Measurements from ENCODE around the gene TRERF1. TPM values are rescaled to one million over a fixed set of nuclear protein-coding genes. Genes with fewer than 3 reads are reported as not detected.

TRERF1 gene
- total and polyA plus RNA-seq, 5 donors: 1.2 to 3.1 (median 2.1) TPM

GRCh38 chr6:42271834-42272805 is 179.6 kb downstream of the TRERF1 start:
- H3K4me1 ChIP-seq (ENCODE audit: control insufficient read depth, insufficient read depth, low read length): peaks cover 2% of the 10 kb centered on the region
- intact Hi-C loops (cut with DNase I): no loop called here
- ATAC-seq: no peak
- DNase-seq: no peak
- H3K9me3 ChIP-seq (ENCODE audit: control insufficient read depth, low read length): no peaks in the 10 kb centered on the region
- H3K27me3 ChIP-seq (ENCODE audit: control insufficient read depth, insufficient read depth): no peaks in the 10 kb centered on the region
- no peak overlapping the region for H3K27ac ChIP-seq (ENCODE audit: low read length)
- 80% methylated on average over 7 of the region's 7 CpGs for WGBS
- no peak overlapping the region for H3K4me3 ChIP-seq (ENCODE audit: low read length)

- no peaks in the 10 kb centered on the region for H3K9me3 ChIP-seq (ENCODE audit: control insufficient read depth, low read length)
- no peak overlapping the region for H3K27ac ChIP-seq (ENCODE audit: low read length)
- ATAC-seq (no peak), DNase-seq (no peak)
- H3K4me3 ChIP-seq (ENCODE audit: low read length): no peak overlapping the region
- H3K27me3 ChIP-seq (ENCODE audit: control insufficient read depth, insufficient read depth): no peaks in the 10 kb centered on the region
- WGBS: 91% methylated on average over 4 of the region's 4 CpGs
- intact Hi-C loops (cut with DNase I): loop anchor here in 2 of 4 donors (10.0 kb wide), 1 partner anchor 265 kb away; no protein-coding TSS in a partner anchor
- H3K4me1 ChIP-seq (ENCODE audit: control insufficient read depth, insufficient read depth, low read length): no peaks in the 10 kb centered on the region
Observed at GRCh38 chr6:42269974-42270510, 181.7 kb downstream of the TRERF1 start.

- peaks cover 1% of the 10 kb centered on the region for H3K4me1 ChIP-seq (ENCODE audit: control insufficient read depth, insufficient read depth, low read length)
- no peaks in the 10 kb centered on the region for H3K27me3 ChIP-seq (ENCODE audit: control insufficient read depth, insufficient read depth)
- H3K27ac ChIP-seq (ENCODE audit: low read length): no peak overlapping the region
- intact Hi-C loops (cut with DNase I): loop anchor here in 2 of 4 donors (10.0 kb wide), 1 partner anchor 265 kb away; no protein-coding TSS in a partner anchor
- 86% methylated on average over 6 of the region's 6 CpGs for WGBS
- DNase-seq (no peak), ATAC-seq (no peak)
- H3K4me3 ChIP-seq (ENCODE audit: low read length): no peak overlapping the region
- no peaks in the 10 kb centered on the region for H3K9me3 ChIP-seq (ENCODE audit: control insufficient read depth, low read length)
Observed at GRCh38 chr6:42269553-42269952, 182.2 kb downstream of the TRERF1 start.

GRCh38 chr6:42268835-42269204 is 182.9 kb downstream of the TRERF1 start:
- ATAC-seq (no peak), DNase-seq (no peak)
- intact Hi-C loops (cut with DNase I): loop anchor here in 2 of 4 donors (10.0 kb wide), 1 partner anchor 266 kb away; no protein-coding TSS in a partner anchor
- H3K27ac ChIP-seq (ENCODE audit: low read length): no peak overlapping the region
- no peak overlapping the region for H3K4me3 ChIP-seq (ENCODE audit: low read length)
- no peaks in the 10 kb centered on the region for H3K27me3 ChIP-seq (ENCODE audit: control insufficient read depth, insufficient read depth)
- no peaks in the 10 kb centered on the region for H3K9me3 ChIP-seq (ENCODE audit: control insufficient read depth, low read length)
- WGBS: 98% methylated on average over 7 of the region's 7 CpGs
- H3K4me1 ChIP-seq (ENCODE audit: control insufficient read depth, insufficient read depth, low read length): peaks cover 4% of the 10 kb centered on the region

GRCh38 chr6:42268016-42268834 is 183.5 kb downstream of the TRERF1 start:
- no peaks in the 10 kb centered on the region for H3K9me3 ChIP-seq (ENCODE audit: control insufficient read depth, low read length)
- 97% methylated on average over 14 of the region's 14 CpGs for WGBS
- H3K27me3 ChIP-seq (ENCODE audit: control insufficient read depth, insufficient read depth): no peaks in the 10 kb centered on the region
- DNase-seq (no peak), ATAC-seq (no peak)
- no peak overlapping the region for H3K27ac ChIP-seq (ENCODE audit: low read length)
- no peak overlapping the region for H3K4me3 ChIP-seq (ENCODE audit: low read length)
- intact Hi-C loops (cut with DNase I): loop anchor here in 2 of 4 donors (10.0 kb wide), 1 partner anchor 267 kb away; no protein-coding TSS in a partner anchor
- H3K4me1 ChIP-seq (ENCODE audit: control insufficient read depth, insufficient read depth, low read length): peaks cover 4% of the 10 kb centered on the region

GRCh38 chr6:42266538-42266937 is 185.2 kb downstream of the TRERF1 start:
- Histone ChIP-seq H3K4me1 (ENCODE audit: control insufficient read depth, insufficient read depth, low read length) (peaks cover 4% of the 10 kb centered on the region), H3K4me3 (ENCODE audit: low read length) (no peak overlapping the region), H3K9me3 (ENCODE audit: control insufficient read depth, low read length) (no peaks in the 10 kb centered on the region), H3K27ac (ENCODE audit: low read length) (no peak overlapping the region), H3K27me3 (ENCODE audit: control insufficient read depth, insufficient read depth) (no peaks in the 10 kb centered on the region)
- ATAC-seq (no peak), DNase-seq (no peak)
- 71% methylated on average over 1 of the region's 1 CpG for WGBS
- intact Hi-C loops (cut with DNase I): loop anchor here in 2 of 4 donors (10.0 kb wide), 1 partner anchor 268 kb away; no protein-coding TSS in a partner anchor

GRCh38 chr6:42264852-42265390 is 186.8 kb downstream of the TRERF1 start:
- intact Hi-C loops (cut with DNase I): loop anchor here in 2 of 4 donors (10.0 kb wide), 1 partner anchor 270 kb away; no protein-coding TSS in a partner anchor
- DNase-seq (no peak), ATAC-seq (no peak)
- H3K27ac ChIP-seq (ENCODE audit: low read length): no peak overlapping the region
- H3K4me3 ChIP-seq (ENCODE audit: low read length): no peak overlapping the region
- no peaks in the 10 kb centered on the region for H3K27me3 ChIP-seq (ENCODE audit: control insufficient read depth, insufficient read depth)
- no peaks in the 10 kb centered on the region for H3K9me3 ChIP-seq (ENCODE audit: control insufficient read depth, low read length)
- 85% methylated on average over 5 of the region's 5 CpGs for WGBS
- peaks cover 7% of the 10 kb centered on the region for H3K4me1 ChIP-seq (ENCODE audit: control insufficient read depth, insufficient read depth, low read length)

GRCh38 chr6:42264162-42264851 is 187.4 kb downstream of the TRERF1 start:
- Histone ChIP-seq H3K9me3 (ENCODE audit: control insufficient read depth, low read length) (no peaks in the 10 kb centered on the region), H3K4me1 (ENCODE audit: control insufficient read depth, insufficient read depth, low read length) (peaks cover 7% of the 10 kb centered on the region), H3K4me3 (ENCODE audit: low read length) (no peak overlapping the region), H3K27me3 (ENCODE audit: control insufficient read depth, insufficient read depth) (no peaks in the 10 kb centered on the region), H3K27ac (ENCODE audit: low read length) (no peak overlapping the region)
- DNase-seq (peak in 1 of 3 donors; percentile 67), ATAC-seq (no peak)
- 61% methylated on average over 10 of the region's 10 CpGs for WGBS
- intact Hi-C loops (cut with DNase I): loop anchor here in 2 of 4 donors (10.0 kb wide), 1 partner anchor 270 kb away; no protein-coding TSS in a partner anchor

GRCh38 chr6:42263165-42263728 is 188.5 kb downstream of the TRERF1 start:
- Histone ChIP-seq H3K27ac (ENCODE audit: low read length) (no peak overlapping the region), H3K9me3 (ENCODE audit: control insufficient read depth, low read length) (no peaks in the 10 kb centered on the region), H3K27me3 (ENCODE audit: control insufficient read depth, insufficient read depth) (no peaks in the 10 kb centered on the region), H3K4me1 (ENCODE audit: control insufficient read depth, insufficient read depth, low read length) (peaks cover 7% of the 10 kb centered on the region), H3K4me3 (ENCODE audit: low read length) (no peak overlapping the region)
- intact Hi-C loops (cut with DNase I): loop anchor here in 2 of 4 donors (10.0 kb wide), 1 partner anchor 272 kb away; no protein-coding TSS in a partner anchor
- WGBS: 88% methylated on average over 24 of the region's 24 CpGs
- no peak for ATAC-seq
- DNase-seq: peak in 1 of 3 donors; percentile 56
